ENCODE measurements around the gene STK36.
A peak's percentile ranks its signal among the peaks of the same experiment; 100 is the strongest.

The STK36 gene, protein sequence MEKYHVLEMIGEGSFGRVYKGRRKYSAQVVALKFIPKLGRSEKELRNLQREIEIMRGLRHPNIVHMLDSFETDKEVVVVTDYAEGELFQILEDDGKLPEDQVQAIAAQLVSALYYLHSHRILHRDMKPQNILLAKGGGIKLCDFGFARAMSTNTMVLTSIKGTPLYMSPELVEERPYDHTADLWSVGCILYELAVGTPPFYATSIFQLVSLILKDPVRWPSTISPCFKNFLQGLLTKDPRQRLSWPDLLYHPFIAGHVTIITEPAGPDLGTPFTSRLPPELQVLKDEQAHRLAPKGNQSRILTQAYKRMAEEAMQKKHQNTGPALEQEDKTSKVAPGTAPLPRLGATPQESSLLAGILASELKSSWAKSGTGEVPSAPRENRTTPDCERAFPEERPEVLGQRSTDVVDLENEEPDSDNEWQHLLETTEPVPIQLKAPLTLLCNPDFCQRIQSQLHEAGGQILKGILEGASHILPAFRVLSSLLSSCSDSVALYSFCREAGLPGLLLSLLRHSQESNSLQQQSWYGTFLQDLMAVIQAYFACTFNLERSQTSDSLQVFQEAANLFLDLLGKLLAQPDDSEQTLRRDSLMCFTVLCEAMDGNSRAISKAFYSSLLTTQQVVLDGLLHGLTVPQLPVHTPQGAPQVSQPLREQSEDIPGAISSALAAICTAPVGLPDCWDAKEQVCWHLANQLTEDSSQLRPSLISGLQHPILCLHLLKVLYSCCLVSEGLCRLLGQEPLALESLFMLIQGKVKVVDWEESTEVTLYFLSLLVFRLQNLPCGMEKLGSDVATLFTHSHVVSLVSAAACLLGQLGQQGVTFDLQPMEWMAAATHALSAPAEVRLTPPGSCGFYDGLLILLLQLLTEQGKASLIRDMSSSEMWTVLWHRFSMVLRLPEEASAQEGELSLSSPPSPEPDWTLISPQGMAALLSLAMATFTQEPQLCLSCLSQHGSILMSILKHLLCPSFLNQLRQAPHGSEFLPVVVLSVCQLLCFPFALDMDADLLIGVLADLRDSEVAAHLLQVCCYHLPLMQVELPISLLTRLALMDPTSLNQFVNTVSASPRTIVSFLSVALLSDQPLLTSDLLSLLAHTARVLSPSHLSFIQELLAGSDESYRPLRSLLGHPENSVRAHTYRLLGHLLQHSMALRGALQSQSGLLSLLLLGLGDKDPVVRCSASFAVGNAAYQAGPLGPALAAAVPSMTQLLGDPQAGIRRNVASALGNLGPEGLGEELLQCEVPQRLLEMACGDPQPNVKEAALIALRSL (N-terminal part only)

DNA sequence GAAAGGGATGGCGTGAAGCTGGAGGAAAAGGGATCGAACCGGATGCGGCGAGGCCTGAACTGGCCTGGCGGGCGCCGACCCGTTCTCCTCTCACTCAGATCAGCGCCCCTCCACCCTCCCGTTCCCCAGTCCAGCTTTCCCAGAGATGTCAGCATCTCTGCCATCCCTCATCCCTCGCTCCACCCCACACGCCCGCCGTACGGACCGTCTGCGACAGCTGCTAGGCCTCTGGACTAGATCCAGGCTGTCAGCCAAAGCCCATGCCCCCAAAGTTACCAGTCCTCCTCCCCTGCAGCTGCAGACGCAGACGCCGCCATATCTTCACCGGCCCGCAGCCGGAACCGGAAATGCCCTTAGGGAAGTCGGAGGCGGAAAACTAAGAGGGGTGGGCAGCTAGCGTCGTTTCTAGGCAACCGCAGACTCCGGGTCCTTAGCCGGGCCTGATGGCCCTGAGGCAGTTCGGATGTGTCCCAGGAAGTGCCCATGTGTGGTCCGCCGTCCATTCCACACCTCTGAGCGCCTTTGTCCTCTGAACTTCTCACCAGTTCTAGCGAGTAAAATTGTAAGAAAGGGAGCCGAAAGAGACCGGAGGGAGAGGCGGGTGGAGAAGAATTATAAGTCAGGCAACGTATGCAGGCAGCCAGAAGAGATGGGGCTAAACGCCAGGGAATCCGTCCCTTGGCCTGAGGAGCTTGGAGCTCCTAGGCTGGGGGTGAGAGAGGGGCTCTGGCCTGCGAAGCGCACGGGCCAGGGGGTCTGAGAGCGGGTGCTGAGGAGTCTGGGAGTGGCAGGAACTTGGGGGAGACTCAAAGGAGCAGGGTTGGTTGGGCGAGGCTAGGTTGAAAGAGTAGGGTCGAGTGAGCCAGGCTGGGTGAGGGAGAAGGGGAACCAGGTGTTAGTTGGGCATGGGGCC is at the start of gene STK36, which contains the start of gene RNF25:
TSS of gene STK36 (plus strand) at position 433 of the 913 bp plus-strand sequence. CDS start 744 bp downstream, outside the sequence.
TSS of gene RNF25 (minus strand) at position 349 of the 913 bp plus-strand sequence. CDS start at position 317, 32 bp downstream.
- peak; percentile 84 for DNase-seq

- DNase-seq = no peak
Observed at GRCh38 chr2:218622606-218623365, 49.1 kb upstream of the STK36 start.

DNA sequence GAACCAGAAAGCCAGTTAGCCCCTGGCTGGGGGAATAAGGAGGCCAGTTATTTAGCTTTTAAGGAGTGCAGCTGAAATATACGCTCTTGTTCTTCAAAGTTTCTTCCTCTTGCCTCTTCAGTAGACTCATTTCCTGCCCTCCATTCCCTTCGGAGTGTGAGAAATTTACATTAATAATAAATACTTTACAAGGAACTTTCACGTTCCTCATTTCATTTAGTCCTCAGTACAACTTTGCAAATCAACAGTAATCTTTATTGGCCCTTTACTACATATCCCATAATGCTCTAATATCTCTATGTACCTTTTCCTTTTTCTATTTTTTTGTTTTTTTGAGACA is 48.5 kb upstream of the STK36 start:
- DNase-seq = no peak

DNA sequence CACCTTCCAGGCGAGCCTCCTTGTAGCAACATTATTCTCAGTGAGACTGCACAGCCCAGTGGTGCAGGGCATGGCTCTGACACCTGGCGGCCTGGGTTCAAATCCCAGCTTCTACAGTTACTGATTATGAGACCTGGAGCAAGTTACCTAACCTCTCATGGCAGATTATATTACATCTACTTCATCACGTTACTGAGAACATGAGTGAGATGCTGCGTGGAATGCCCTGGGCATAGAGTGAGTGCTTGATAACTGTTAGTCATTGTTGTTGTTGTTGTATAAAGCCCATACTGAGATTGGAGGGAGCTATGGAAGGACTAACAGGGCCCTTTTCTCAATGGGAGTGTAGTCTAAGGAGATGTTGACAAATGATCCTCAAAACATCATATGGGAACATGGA is 45.5 kb upstream of the STK36 start:
- DNase-seq = no peak

DNA sequence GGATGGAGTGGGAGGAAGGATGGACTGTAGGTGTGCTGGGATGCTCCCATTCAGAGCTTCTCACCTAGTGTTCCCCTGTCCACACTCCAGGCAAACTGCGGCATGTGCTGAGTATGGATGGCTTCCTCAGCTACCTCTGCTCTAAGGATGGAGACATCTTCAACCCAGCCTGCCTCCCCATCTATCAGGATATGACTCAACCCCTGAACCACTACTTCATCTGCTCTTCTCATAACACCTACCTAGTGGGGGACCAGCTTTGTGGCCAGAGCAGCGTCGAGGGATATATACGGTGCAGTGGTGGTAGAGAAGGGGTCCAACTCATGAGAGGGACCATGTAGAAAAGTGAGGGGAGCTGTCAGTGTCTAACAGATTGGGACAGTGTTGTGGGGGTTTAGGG is 43.9 kb upstream of the STK36 start:
- DNase-seq = no peak

DNA sequence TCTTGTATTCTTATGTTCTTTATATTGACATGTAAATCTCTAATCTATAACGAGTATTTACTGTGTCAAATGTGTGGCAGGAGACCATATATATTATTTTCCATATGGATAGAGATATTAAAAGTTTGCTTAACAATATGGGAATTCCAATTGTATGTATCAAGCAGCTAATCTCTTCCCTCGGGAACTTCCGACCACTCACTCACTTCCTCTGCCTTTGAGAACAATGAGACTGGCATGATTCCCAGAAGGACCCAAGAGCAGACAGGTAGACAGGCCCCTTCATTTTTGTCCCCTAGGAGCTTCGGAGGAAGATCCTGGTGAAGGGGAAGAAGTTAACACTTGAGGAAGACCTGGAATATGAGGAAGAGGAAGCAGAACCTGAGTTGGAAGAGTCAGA is 40.0 kb upstream of the STK36 start:
- DNase-seq = no peak

DNA sequence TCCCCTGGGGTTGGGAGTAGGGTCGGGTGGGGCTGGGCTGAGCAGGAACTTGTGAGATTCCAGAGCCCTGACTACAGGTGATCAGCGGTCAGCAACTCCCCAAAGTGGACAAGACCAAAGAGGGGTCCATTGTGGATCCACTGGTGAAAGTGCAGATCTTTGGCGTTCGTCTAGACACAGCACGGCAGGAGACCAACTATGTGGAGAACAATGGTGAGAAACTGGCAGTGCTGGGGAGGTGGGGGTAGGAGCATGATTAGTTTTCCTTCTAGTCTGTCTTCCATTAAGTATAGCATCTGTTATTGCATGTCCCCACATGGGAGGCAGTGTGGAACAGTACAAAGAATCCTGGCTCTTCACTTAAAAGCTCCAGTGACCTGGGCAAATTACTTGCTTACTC is 36.2 kb upstream of the STK36 start:
- DNase-seq = no peak

GRCh38 chr2:218638372-218638771 is 33.5 kb upstream of the STK36 start:
- no peak for DNase-seq

GRCh38 chr2:218642121-218642656 is 29.7 kb upstream of the STK36 start:
- no peak for DNase-seq

DNA sequence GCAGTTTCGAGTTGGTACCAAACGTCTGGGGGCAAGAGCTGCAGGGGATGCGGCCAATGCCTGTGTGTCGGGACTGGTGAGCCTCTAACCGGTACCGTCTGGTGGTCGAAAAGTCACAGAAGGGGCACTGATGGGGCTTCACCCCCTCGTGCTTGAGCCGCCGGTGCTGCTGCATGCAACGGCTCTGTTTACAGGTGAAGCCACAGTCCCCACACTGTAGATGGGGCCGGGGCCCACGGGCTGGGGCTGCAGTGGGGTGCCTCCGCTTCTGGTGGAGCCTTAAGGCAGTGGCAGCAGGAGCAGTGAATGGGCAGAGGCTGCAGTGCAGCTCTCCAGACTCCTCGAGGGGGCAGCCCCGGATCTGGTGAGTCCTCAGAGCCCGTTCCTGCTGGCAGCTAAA is 29.1 kb upstream of the STK36 start:
- no peak for DNase-seq

- DNase-seq = no peak
Observed at GRCh38 chr2:218643751-218644310, 28.1 kb upstream of the STK36 start.

- no peak for DNase-seq
Observed at GRCh38 chr2:218644721-218645120, 27.2 kb upstream of the STK36 start.

DNA sequence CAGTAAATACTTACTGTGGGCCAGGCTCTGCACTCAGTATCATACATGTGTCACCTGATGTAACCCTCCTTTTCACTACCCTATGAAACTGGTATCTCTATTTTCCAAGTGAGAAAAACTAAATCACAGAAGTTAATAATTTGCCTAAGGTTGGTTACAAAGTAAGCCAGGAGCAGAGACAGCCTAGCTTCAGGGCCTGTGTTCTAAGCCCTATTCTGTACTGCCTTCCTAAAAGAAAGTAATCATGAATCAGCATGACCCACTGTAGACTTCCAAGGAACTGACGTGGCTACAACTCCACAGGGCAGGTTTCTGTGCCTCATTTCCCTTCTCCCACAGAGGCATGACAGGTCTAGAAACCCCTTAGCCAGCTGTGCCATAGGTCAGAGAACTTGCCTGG is 26.8 kb upstream of the STK36 start:
- no peak for DNase-seq

- peak; percentile 59 for DNase-seq
Observed at GRCh38 chr2:218648088-218648786, 23.6 kb upstream of the STK36 start.

DNA sequence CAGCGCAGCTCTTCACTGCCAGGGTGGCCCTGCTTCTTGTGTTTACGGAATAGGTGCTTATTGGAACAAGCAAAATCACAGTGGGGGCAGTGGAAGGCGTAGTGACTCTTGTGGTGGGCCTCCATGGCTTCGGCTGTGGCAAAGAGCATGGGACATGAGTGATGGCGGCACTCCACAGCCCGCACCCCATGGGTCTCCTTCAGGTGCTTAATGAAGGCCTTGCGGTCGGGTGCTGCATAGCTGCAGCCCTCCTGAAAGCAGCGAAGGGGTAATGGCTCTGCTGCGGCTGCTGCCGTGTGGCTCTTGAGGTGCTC is 23.1 kb upstream of the STK36 start:
- DNase-seq = no peak

GRCh38 chr2:218655751-218656150 is 16.1 kb upstream of the STK36 start:
- DNase-seq = no peak

DNA sequence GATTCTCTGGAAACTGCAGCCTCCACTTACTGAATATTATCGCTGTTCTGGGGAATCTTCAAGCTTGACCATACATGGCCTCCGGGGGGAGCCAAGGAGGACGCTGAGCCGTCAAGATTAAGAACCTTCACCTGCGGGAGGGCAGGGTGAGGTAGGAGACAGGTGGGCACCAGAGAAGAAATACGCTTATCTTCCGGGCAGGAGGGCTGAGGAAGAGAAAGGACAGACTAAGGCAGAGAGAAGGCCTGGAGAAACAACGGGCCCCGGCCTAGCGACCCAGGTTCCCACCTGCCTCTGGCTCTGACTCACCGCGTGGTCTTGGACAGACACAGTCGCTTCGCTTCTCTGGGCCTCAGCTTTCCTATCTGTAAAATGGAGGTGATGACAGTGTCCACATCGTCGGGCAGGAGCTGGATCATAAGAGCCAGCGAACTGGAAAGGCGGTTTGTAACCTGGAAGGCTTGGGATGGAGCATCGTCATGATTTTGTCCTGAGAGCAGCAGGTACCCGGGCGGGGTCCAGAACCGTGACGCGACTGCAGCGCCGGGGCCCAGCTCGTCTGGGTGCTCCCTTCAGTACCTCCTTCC is 13.1 kb upstream of the STK36 start:
- DNase-seq = peak; percentile 50

DNA sequence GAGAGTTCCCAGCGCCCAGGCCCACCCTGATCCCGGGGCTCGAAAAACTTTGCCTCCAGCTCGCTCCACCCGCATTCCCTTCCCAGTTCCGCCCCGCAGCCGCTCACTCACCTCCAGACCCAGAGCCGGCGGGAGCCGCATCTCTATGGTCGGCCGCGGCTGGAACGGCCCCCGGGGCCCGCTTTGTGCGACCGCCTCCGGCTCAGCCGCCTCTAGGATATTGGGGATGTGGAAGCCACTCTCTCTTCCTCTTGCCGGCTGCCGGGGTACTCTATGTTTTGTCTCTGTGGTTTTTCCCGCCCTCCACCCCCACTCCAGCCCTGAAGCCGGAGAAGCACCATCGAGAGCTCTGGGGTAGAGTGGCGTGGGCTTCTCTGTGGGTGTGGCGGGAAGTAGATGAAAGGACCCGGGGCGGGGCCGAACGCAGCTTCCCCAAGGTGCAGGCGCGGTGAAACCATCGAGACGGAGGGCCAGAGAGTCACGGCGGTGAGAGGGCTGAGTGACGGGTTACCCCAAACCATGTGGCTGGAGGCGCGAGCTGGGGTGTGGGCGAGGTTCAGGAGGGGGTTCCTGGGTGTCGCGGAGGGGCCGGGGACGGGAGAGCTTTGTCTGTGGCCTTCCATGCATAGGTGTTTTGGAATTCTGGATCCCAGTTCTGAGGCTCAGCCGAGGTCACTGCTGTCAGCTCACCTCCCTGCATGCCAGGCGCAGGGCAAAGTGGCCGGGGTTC is 12.5 kb upstream of the STK36 start, which contains the start of the genes BCS1L and ZNF142:
TSS of gene BCS1L (plus strand) at position 426 of the 730 bp plus-strand sequence. CDS start 1,305 bp downstream, outside the sequence.
TSS of gene ZNF142 (minus strand) at position 366 of the 730 bp plus-strand sequence. CDS start 3,194 bp downstream, outside the sequence.
- peak; percentile 93 for DNase-seq

DNA sequence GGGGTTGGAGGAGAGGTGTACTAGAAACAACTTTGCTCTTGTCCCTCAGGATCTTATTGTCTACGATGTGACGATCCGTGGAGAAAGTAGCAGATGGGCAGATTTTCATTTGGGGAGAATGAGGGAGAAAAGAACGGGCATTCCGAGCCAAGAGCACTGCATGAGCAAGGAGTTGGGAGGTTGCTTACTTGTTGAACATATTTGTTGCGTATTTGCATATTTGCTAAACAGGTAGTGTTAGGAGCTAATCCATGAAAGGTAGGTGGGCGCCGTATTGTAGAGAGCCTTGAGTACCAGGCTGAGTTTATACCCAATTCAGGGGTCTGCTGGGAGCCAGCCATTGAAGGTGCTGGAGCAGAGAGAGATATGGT is 11.9 kb upstream of the STK36 start:
- no peak for DNase-seq

Measured in CD4-positive, alpha-beta T cell treated with Interleukin-12 subunit alpha and Interleukin-12 subunit beta, for 1 hour (primary cell).